A673 (cell line): ENCODE measurements around the gene IQGAP1.

Experiments used
- CTCF ChIP-seq: fragments of 300-800, 200-600 bp; sonication (generic); conservative IDR thresholded peaks from 2 replicates; pipeline ENCODE4 v1.5.1; 2017; ENCODE audit warnings: low read depth, mild to moderate bottlenecking, antibody characterized with exemption, low read length, moderate library complexity, mixed read lengths
- EZH2 ChIP-seq: fragments of 200-600 bp; sonication (generic); IDR thresholded peaks from 2 replicates; pipeline ENCODE4 v1.6.1; 2017; ENCODE audit warnings: borderline replicate concordance, low read depth, mild to moderate bottlenecking, mixed read lengths, antibody characterized with exemption, low read length; ENCODE audit not compliant: poor library complexity, severe bottlenecking

DNA sequence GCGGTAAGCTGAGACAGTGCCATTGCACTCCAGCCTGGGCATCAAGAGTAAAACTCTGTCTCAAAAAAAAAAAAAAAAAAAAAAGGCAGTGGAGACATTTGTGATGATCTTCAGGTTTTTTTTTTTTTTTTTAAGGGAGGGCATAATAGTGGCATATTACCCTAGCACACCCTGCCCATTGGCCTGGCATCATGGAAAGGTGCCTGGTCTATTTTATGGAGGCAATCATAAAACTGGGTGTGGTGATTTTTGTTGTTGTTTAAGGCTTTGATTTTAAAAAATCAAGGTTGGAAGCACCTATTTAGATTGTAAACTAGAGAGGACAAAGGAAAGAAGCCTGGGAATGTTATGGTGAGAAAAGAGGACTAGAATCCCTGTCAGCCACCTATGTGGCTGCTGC, 6.0 kb downstream of the IQGAP1 start:
- TF ChIP-seq CTCF (no peak), EZH2 (no peak)
